Stimulated activated CD4-positive, alpha-beta T cell treated with anti-CD3 and anti-CD28 coated beads, Interleukin-2, amount 100 ng/mL, for 24 hours (primary cell): Measurements from ENCODE around the gene RUNX3.

Experiments
- DNase-seq, 2 donors: peaks; one replicate each; pipeline ENCODE4 v3.0.0-alpha.2; 2020

The RUNX3 gene

GRCh38 chr1:24928689-24929397 lies 1.2 kb downstream of the RUNX3 start:
- DNase-seq, result peak; percentile 63 to 66

GRCh38 chr1:24927988-24928688 lies 1.9 kb downstream of the RUNX3 start:
- DNase-seq, result no peak

- no peak for DNase-seq
Observed at GRCh38 chr1:24927473-24927872, 2.6 kb downstream of the RUNX3 start.

GRCh38 chr1:24926563-24927249 lies 3.4 kb downstream of the RUNX3 start:
- no peak for DNase-seq

GRCh38 chr1:24925963-24926362 lies 4.1 kb downstream of the RUNX3 start:
- DNase-seq, result no peak

- peak; percentile 83 to 88 for DNase-seq
Observed at GRCh38 chr1:24925082-24925779, 4.8 kb downstream of the RUNX3 start.

- no peak for DNase-seq
Observed at GRCh38 chr1:24923485-24924113, 6.5 kb downstream of the RUNX3 start.

GRCh38 chr1:24921938-24922662 lies 8.0 kb downstream of the RUNX3 start:
- DNase-seq, result no peak

GRCh38 chr1:24921412-24921811 lies 8.7 kb downstream of the RUNX3 start:
- DNase-seq, result no peak

- no peak for DNase-seq
Observed at GRCh38 chr1:24920533-24920925, 9.5 kb downstream of the RUNX3 start.

- peak; percentile 70 to 76 for DNase-seq
Observed at GRCh38 chr1:24919791-24920532, 10.1 kb downstream of the RUNX3 start.

- no peak for DNase-seq
Observed at GRCh38 chr1:24918995-24919605, 11.0 kb downstream of the RUNX3 start.

- no peak for DNase-seq
Observed at GRCh38 chr1:24918370-24918769, 11.7 kb downstream of the RUNX3 start.

- no peak for DNase-seq
Observed at GRCh38 chr1:24917327-24918074, 12.6 kb downstream of the RUNX3 start.

GRCh38 chr1:24915816-24916602 lies 14.1 kb downstream of the RUNX3 start:
- DNase-seq, result no peak

GRCh38 chr1:24914226-24915069 lies 15.6 kb downstream of the RUNX3 start:
- DNase-seq, result no peak

- DNase-seq, result no peak
Observed at GRCh38 chr1:24913616-24914225, 16.4 kb downstream of the RUNX3 start.

- DNase-seq, result no peak
Observed at GRCh38 chr1:24913274-24913604, 16.8 kb downstream of the RUNX3 start.
